Psoas muscle (tissue), 8 donors: Measurements from ENCODE around the gene PCDH9. TPM values are rescaled to one million over a fixed set of nuclear protein-coding genes. Genes with fewer than 3 reads are reported as not detected.

Source experiments
- ATAC-seq, 4 donors: fragments of 200-7000 bp; cut with Tn5 transposase; one replicate each; pipeline ENCODE4 v1.9.1; 2020; ENCODE audit warnings: moderate library complexity in 3 of 4, mild to moderate bottlenecking in 2 of 4
- DNase-seq, 2 donors: peaks; one replicate each; pipeline ENCODE4 v3.0.0-alpha.2; 2020
- H3K27ac ChIP-seq: fragments of 200-600 bp; one replicate; pipeline ENCODE4 v1.8.0; 2022
- H3K27me3 ChIP-seq, 3 donors: fragments of 200-600 bp in 1 of 3; one replicate each; pipeline versions ENCODE4 v1.6.1 to v1.8.0; 2013 to 2022; ENCODE audit warnings: low read length in 2 of 3, mild to moderate bottlenecking in 2 of 3, moderate library complexity in 1 of 3; ENCODE audit not compliant: insufficient read depth in 3 of 3
- H3K36me3 ChIP-seq, 2 donors: fragments of 200-600 bp in 1 of 2; one replicate each; pipeline versions ENCODE4 v1.6.1 to v1.8.0; 2013 to 2022; ENCODE audit warnings: low read depth in 1 of 2, mild to moderate bottlenecking in 1 of 2, moderate library complexity in 1 of 2; ENCODE audit not compliant: insufficient read depth in 1 of 2
- H3K4me1 ChIP-seq: fragments of 200-600 bp; one replicate; pipeline ENCODE4 v1.8.0; 2022
- H3K4me3 ChIP-seq: fragments of 200-600 bp; one replicate; pipeline ENCODE4 v1.8.0; 2022; ENCODE audit warnings: mild to moderate bottlenecking
- H3K9me3 ChIP-seq: fragments of 200-600 bp; one replicate; pipeline ENCODE4 v1.8.0; 2022
- CTCF ChIP-seq: fragments of 200-600 bp; IDR thresholded peaks from one replicate; pipeline ENCODE4 v1.8.0; 2022; ENCODE audit warnings: antibody characterized with exemption
- WGBS, 3 donors: extraction: QIAGEN DNeasy Blood & Tissue Kit; methylation state at CpG; one replicate each; pipeline versions ENCODE4 v1.1.6 to v1.1.7; 2013; 5-methylcytosine and 5-hydroxymethylcytosine counted together
- intact Hi-C, 2 donors: fragments of 100-400 bp; cut with DNase I; formaldehyde crosslinking; loops; one replicate each; pipeline versions ENCODE4 v1.11.0 to v1.14.2; 2022
- polyA plus RNA-seq, 3 donors: library from polyadenylated mRNA; stranded (reverse); fragments of 200-250 nt; gene quantifications; one replicate each; pipeline ENCODE4 v1.2.3, GENCODE V29; 2013
- total RNA-seq, 4 donors: library from RNA; stranded (reverse); fragmentation: NEBNext Ultra II Directional in 2 of 4; extraction: Animal tissue kit (Norgen Biotek cat#: 25700) in 2 of 4; gene quantifications; one replicate each; pipeline versions ENCODE4 v1.2.1 to v1.2.4, GENCODE V29; 2021 to 2023
- donor health status: healthy with polysubstance abuse.
- donor health status: DM: no; HTN: no; CAD: no; lungs with moderate emphysema.
- donor health status: Bipolar disorder and iron deficiency.
- donor health status: healthy.
- donor health status: DM: yes; HTN: yes; CAD: no.
- donor health status: DM: no; HTN: no; CAD: no.
- donor health status: DM: no; HTN: no; CAD: no.
- donor health status: DM: yes; HTN: yes; CAD: no.

Gene PCDH9
- total and polyA plus RNA-seq, 7 donors, result 0.27 to 4.9 (median 2.1) TPM

- ATAC-seq (no peak), DNase-seq (no peak)
- no peaks in the 10 kb centered on the region for H3K36me3 ChIP-seq
- TF ChIP-seq CTCF, result no peak
- 84 to 90% (median 88%) methylated on average over 5 of the region's 5 CpGs for WGBS, 3 donors
- no peaks in the 10 kb centered on the region for H3K9me3 ChIP-seq
- H3K4me1 ChIP-seq, result no peaks in the 10 kb centered on the region
- intact Hi-C loops, result no loop called here
- no peak overlapping the region for H3K27ac ChIP-seq
- H3K27me3 ChIP-seq, result no peaks in the 10 kb centered on the region
- no peak overlapping the region for H3K4me3 ChIP-seq
Observed at GRCh38 chr13:67158903-67159302, 71.2 kb downstream of the PCDH9 start.

- DNase-seq (no peak), ATAC-seq (no peak)
- Histone ChIP-seq H3K9me3 (no peaks in the 10 kb centered on the region), H3K27ac (no peak overlapping the region), H3K27me3 (no peaks in the 10 kb centered on the region), H3K4me1 (no peaks in the 10 kb centered on the region), H3K4me3 (no peak overlapping the region), H3K36me3 (no peaks in the 10 kb centered on the region)
- intact Hi-C loops, result no loop called here
- TF ChIP-seq CTCF, result no peak
- WGBS, 3 donors, result 76 to 80% (median 77%) methylated on average over 7 of the region's 7 CpGs
Observed at GRCh38 chr13:67156723-67157060, 73.4 kb downstream of the PCDH9 start.

- Histone ChIP-seq H3K4me1 (no peaks in the 10 kb centered on the region), H3K27ac (no peak overlapping the region), H3K36me3 (no peaks in the 10 kb centered on the region), H3K9me3 (no peaks in the 10 kb centered on the region), H3K27me3 (no peaks in the 10 kb centered on the region), H3K4me3 (no peak overlapping the region)
- DNase-seq, result peak in 1 of 2 donors; percentile 32
- no peak for ATAC-seq
- intact Hi-C loops, result no loop called here
- 84 to 88% (median 84%) methylated on average over 24 of the region's 24 CpGs for WGBS, 3 donors
- no peak for TF ChIP-seq CTCF
Observed at GRCh38 chr13:67155898-67156722, 74.0 kb downstream of the PCDH9 start.

- H3K4me3 ChIP-seq, result no peak overlapping the region
- no peaks in the 10 kb centered on the region for H3K36me3 ChIP-seq
- no peaks in the 10 kb centered on the region for H3K9me3 ChIP-seq
- intact Hi-C loops, result no loop called here
- peaks cover 12% of the 10 kb centered on the region for H3K4me1 ChIP-seq
- H3K27me3 ChIP-seq, result no peaks in the 10 kb centered on the region
- ATAC-seq, result no peak
- no peak for DNase-seq
- no peak for TF ChIP-seq CTCF
- WGBS, 3 donors, result 76 to 84% (median 79%) methylated on average over 2 of the region's 2 CpGs
- H3K27ac ChIP-seq, result no peak overlapping the region
Observed at GRCh38 chr13:67152085-67152484, 78.1 kb downstream of the PCDH9 start.

- H3K4me1 ChIP-seq, result peaks cover 12% of the 10 kb centered on the region
Observed at GRCh38 chr13:67151652-67152051, 78.5 kb downstream of the PCDH9 start.

More at GRCh38 chr13:67151652-67152051, 78.5 kb downstream of the PCDH9 start:
- ATAC-seq, result no peak
- intact Hi-C loops, result no loop called here
- TF ChIP-seq CTCF, result no peak
- H3K36me3 ChIP-seq, result no peaks in the 10 kb centered on the region
- H3K9me3 ChIP-seq, result no peaks in the 10 kb centered on the region
- no peak overlapping the region for H3K27ac ChIP-seq
- no peak for DNase-seq
- no peaks in the 10 kb centered on the region for H3K27me3 ChIP-seq
- no peak overlapping the region for H3K4me3 ChIP-seq
